Suprapubic skin (tissue), 3 donors: ENCODE measurements around the gene CRYBG3.

Experiments used
- CTCF ChIP-seq, 2 donors: fragments of 200-600 bp in 1 of 2; fragments of 450-650 bp in 1 of 2; sonication (generic) in 1 of 2; IDR thresholded peaks; one replicate each; pipeline ENCODE4 v1.5.1; 2016 to 2019; ENCODE audit warnings: antibody characterized with exemption in 2 of 2, mild to moderate bottlenecking in 1 of 2, moderate library complexity in 1 of 2
- POLR2A ChIP-seq, 2 donors: fragments of 450-650 bp; IDR thresholded peaks; one replicate each; pipeline ENCODE4 v1.6.1; 2017; ENCODE audit warnings: antibody characterized with exemption in 2 of 2, mild to moderate bottlenecking in 2 of 2, moderate library complexity in 2 of 2

GRCh38 chr3:97860364-97860763 lies 38.6 kb downstream of the CRYBG3 start:
- no peak for TF ChIP-seq CTCF (IDR thresholded peaks at IDR 0.05)
- no peak for TF ChIP-seq POLR2A (IDR thresholded peaks at IDR 0.05)
